Measurements from ENCODE around the gene CCDC154. TPM values are rescaled to one million over a fixed set of nuclear protein-coding genes. Genes with fewer than 3 reads are reported as not detected.

CCDC154 gene
- total and polyA plus RNA-seq, 2 experiments from 2014 or later, result 0.31 TPM; not detected in 1

DNA sequence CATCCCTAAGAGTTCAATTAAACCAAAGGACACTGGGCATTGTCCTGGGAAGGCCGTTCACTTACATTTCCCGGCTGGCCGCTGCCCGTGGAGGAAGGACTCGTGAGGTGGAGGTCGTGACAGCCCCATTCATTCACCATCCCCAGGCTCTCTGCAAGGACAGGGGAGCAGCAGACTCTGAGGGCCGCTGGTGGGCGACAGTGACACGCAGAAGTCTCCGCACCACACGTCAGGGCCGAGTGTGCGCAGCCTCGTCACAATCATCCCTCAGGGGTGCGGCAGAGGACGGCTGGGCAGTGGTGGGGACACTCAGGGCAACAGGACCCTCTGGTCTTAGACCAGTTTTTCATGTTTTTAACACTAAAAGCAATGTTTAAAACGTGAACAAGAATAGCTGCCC lies 51.5 kb downstream of the CCDC154 start:
- no peak overlapping the region for H3K4me3 Mint-ChIP-seq
- no peak for ATAC-seq
- Histone ChIP-seq H3K36me3 (ENCODE audit: insufficient read depth) (no peaks in the 10 kb centered on the region), H3K4me1 (ENCODE audit: insufficient read depth) (no peaks in the 10 kb centered on the region), H3K27me3 (ENCODE audit: insufficient read depth) (no peaks in the 10 kb centered on the region), H3K4me3 (no peak overlapping the region), H3K4me2 (no peak overlapping the region), H3K27ac (ENCODE audit: low read depth) (no peak overlapping the region), H3K79me2 (replicated peaks; ENCODE audit: insufficient read depth) (no peaks in the 10 kb centered on the region), H4K20me1 (replicated peaks; ENCODE audit: insufficient read depth) (no peaks in the 10 kb centered on the region; the same call in 1 of the 2 replicates), H3K9me2 (ENCODE audit: insufficient read depth) (no peaks in the 10 kb centered on the region), H2AFZ (no peak overlapping the region), H3F3A (replicated peaks; ENCODE audit: low read depth) (no peaks in the 10 kb centered on the region)
- H3K4me1 Mint-ChIP-seq, result no peaks in the 10 kb centered on the region
- DNase-seq (ENCODE audit: low spot score), result no peak
- no peaks in the 10 kb centered on the region for H3K9me3 Mint-ChIP-seq
- no peak for TF ChIP-seq ZNF331 (CRISPR knock-in tag; IDR thresholded peaks at IDR 0.05; ENCODE audit: low read depth)
- no peak for TF ChIP-seq EZH2phosphoT487 (IDR thresholded peaks at IDR 0.05; ENCODE audit: unreplicated experiment)
- no peak for TF ChIP-seq CREB1 (CRISPR knock-in tag; IDR thresholded peaks at IDR 0.05; ENCODE audit: low read depth)
- TF ChIP-seq ZNF114 (CRISPR knock-in tag; IDR thresholded peaks at IDR 0.05), result no peak
- no peak for TF ChIP-seq POLR2AphosphoS5 (IDR thresholded peaks at IDR 0.05; ENCODE audit: low read depth)
- TF ChIP-seq EZH2 (IDR thresholded peaks at IDR 0.05; ENCODE audit: low read depth, unreplicated experiment), result no peak
- H3K27me3 Mint-ChIP-seq (ENCODE audit: insufficient read depth, low read depth, poor library complexity), result peaks cover 4% of the 10 kb centered on the region
- H3K27ac Mint-ChIP-seq, result no peak overlapping the region
- H3K36me3 Mint-ChIP-seq (ENCODE audit: low read depth), result no peaks in the 10 kb centered on the region

DNA sequence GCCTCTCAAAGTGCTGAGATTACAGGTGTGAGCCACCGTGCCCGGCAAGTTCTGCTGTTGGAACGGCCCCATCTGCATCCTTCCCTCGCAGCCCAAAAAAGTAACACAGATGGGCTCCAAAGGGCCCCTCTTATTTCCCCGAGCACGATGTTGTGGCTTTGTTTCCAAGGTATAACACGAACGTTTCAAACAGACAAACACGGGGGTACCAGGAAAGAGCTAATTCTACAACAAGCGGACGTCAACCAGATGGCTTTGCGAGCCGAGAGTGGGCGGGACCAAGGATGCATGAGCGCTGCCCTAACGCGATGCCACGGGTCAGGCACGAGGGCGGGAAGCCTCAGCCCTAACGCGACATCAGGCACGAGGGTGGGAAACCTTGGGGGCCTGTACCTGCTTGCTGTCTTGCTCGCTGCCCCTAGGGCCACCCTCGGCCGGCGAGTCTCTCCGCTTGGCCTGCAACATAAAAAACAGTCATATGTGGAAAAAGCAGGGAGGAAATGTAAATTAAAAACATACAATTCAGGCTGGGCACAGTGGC lies 54.0 kb downstream of the CCDC154 start:
- H3K4me3 Mint-ChIP-seq, result no peak overlapping the region
- Histone ChIP-seq H3K9me2 (ENCODE audit: insufficient read depth) (no peaks in the 10 kb centered on the region), H3K27me3 (ENCODE audit: insufficient read depth) (no peaks in the 10 kb centered on the region), H3K36me3 (ENCODE audit: insufficient read depth) (no peaks in the 10 kb centered on the region), H3F3A (replicated peaks; ENCODE audit: low read depth) (no peaks in the 10 kb centered on the region), H3K4me1 (ENCODE audit: insufficient read depth) (no peaks in the 10 kb centered on the region), H3K4me2 (no peak overlapping the region), H2AFZ (no peak overlapping the region), H3K79me2 (replicated peaks; ENCODE audit: insufficient read depth) (no peaks in the 10 kb centered on the region), H4K20me1 (replicated peaks; ENCODE audit: insufficient read depth) (no peaks in the 10 kb centered on the region; the same call in 1 of the 2 replicates), H3K4me3 (no peak overlapping the region), H3K27ac (ENCODE audit: low read depth) (no peak overlapping the region)
- DNase-seq (ENCODE audit: low spot score), result no peak
- no peaks in the 10 kb centered on the region for H3K4me1 Mint-ChIP-seq
- H3K27ac Mint-ChIP-seq, result no peak overlapping the region
- H3K36me3 Mint-ChIP-seq (ENCODE audit: low read depth), result no peaks in the 10 kb centered on the region
- ATAC-seq, result no peak
- H3K9me3 Mint-ChIP-seq, result no peaks in the 10 kb centered on the region
- peaks cover 3% of the 10 kb centered on the region for H3K27me3 Mint-ChIP-seq (ENCODE audit: insufficient read depth, low read depth, poor library complexity)
- TF ChIP-seq, protein P1, sequence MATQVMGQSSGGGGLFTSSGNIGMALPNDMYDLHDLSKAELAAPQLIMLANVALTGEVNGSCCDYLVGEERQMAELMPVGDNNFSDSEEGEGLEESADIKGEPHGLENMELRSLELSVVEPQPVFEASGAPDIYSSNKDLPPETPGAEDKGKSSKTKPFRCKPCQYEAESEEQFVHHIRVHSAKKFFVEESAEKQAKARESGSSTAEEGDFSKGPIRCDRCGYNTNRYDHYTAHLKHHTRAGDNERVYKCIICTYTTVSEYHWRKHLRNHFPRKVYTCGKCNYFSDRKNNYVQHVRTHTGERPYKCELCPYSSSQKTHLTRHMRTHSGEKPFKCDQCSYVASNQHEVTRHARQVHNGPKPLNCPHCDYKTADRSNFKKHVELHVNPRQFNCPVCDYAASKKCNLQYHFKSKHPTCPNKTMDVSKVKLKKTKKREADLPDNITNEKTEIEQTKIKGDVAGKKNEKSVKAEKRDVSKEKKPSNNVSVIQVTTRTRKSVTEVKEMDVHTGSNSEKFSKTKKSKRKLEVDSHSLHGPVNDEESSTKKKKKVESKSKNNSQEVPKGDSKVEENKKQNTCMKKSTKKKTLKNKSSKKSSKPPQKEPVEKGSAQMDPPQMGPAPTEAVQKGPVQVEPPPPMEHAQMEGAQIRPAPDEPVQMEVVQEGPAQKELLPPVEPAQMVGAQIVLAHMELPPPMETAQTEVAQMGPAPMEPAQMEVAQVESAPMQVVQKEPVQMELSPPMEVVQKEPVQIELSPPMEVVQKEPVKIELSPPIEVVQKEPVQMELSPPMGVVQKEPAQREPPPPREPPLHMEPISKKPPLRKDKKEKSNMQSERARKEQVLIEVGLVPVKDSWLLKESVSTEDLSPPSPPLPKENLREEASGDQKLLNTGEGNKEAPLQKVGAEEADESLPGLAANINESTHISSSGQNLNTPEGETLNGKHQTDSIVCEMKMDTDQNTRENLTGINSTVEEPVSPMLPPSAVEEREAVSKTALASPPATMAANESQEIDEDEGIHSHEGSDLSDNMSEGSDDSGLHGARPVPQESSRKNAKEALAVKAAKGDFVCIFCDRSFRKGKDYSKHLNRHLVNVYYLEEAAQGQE (IDR thresholded peaks at IDR 0.05; ENCODE audit: unreplicated experiment), result no peak
- TF ChIP-seq, protein P2, sequence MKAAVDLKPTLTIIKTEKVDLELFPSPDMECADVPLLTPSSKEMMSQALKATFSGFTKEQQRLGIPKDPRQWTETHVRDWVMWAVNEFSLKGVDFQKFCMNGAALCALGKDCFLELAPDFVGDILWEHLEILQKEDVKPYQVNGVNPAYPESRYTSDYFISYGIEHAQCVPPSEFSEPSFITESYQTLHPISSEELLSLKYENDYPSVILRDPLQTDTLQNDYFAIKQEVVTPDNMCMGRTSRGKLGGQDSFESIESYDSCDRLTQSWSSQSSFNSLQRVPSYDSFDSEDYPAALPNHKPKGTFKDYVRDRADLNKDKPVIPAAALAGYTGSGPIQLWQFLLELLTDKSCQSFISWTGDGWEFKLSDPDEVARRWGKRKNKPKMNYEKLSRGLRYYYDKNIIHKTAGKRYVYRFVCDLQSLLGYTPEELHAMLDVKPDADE (IDR thresholded peaks at IDR 0.05), result no peak
- TF ChIP-seq, protein P3, sequence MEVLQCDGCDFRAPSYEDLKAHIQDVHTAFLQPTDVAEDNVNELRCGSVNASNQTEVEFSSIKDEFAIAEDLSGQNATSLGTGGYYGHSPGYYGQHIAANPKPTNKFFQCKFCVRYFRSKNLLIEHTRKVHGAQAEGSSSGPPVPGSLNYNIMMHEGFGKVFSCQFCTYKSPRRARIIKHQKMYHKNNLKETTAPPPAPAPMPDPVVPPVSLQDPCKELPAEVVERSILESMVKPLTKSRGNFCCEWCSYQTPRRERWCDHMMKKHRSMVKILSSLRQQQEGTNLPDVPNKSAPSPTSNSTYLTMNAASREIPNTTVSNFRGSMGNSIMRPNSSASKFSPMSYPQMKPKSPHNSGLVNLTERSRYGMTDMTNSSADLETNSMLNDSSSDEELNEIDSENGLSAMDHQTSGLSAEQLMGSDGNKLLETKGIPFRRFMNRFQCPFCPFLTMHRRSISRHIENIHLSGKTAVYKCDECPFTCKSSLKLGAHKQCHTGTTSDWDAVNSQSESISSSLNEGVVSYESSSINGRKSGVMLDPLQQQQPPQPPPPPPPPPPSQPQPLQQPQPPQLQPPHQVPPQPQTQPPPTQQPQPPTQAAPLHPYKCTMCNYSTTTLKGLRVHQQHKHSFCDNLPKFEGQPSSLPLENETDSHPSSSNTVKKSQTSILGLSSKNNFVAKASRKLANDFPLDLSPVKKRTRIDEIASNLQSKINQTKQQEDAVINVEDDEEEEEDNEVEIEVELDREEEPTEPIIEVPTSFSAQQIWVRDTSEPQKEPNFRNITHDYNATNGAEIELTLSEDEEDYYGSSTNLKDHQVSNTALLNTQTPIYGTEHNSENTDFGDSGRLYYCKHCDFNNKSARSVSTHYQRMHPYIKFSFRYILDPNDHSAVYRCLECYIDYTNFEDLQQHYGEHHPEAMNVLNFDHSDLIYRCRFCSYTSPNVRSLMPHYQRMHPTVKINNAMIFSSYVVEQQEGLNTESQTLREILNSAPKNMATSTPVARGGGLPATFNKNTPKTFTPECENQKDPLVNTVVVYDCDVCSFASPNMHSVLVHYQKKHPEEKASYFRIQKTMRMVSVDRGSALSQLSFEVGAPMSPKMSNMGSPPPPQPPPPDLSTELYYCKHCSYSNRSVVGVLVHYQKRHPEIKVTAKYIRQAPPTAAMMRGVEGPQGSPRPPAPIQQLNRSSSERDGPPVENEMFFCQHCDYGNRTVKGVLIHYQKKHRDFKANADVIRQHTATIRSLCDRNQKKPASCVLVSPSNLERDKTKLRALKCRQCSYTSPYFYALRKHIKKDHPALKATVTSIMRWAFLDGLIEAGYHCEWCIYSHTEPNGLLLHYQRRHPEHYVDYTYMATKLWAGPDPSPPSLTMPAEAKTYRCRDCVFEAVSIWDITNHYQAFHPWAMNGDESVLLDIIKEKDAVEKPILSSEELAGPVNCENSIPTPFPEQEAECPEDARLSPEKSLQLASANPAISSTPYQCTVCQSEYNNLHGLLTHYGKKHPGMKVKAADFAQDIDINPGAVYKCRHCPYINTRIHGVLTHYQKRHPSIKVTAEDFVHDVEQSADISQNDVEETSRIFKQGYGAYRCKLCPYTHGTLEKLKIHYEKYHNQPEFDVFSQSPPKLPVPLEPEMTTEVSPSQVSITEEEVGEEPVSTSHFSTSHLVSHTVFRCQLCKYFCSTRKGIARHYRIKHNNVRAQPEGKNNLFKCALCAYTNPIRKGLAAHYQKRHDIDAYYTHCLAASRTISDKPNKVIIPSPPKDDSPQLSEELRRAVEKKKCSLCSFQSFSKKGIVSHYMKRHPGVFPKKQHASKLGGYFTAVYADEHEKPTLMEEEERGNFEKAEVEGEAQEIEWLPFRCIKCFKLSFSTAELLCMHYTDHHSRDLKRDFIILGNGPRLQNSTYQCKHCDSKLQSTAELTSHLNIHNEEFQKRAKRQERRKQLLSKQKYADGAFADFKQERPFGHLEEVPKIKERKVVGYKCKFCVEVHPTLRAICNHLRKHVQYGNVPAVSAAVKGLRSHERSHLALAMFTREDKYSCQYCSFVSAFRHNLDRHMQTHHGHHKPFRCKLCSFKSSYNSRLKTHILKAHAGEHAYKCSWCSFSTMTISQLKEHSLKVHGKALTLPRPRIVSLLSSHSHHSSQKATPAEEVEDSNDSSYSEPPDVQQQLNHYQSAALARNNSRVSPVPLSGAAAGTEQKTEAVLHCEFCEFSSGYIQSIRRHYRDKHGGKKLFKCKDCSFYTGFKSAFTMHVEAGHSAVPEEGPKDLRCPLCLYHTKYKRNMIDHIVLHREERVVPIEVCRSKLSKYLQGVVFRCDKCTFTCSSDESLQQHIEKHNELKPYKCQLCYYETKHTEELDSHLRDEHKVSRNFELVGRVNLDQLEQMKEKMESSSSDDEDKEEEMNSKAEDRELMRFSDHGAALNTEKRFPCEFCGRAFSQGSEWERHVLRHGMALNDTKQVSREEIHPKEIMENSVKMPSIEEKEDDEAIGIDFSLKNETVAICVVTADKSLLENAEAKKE (CRISPR knock-in tag; IDR thresholded peaks at IDR 0.05), result no peak
- TF ChIP-seq JUNB (IDR thresholded peaks at IDR 0.05; ENCODE audit: unreplicated experiment), result no peak

Data from GM23338 (cell line).